ENCODE data around the gene ELOVL5. TPM values are rescaled to one million over a fixed set of nuclear protein-coding genes. Genes with fewer than 3 reads are reported as not detected.

ELOVL5 gene
- polyA plus RNA-seq, 1 of the 3 experiments (the other 2 are of a cell fraction), result 31.9 TPM

GRCh38 chr6:53391170-53391569 lies 42.4 kb upstream of the ELOVL5 start:
- no peak overlapping the region for H2AFZ ChIP-seq (ENCODE audit: low read depth)

GRCh38 chr6:53390010-53390409 lies 41.3 kb upstream of the ELOVL5 start:
- Histone ChIP-seq H4K20me1 (ENCODE audit: insufficient read depth) (no peaks in the 10 kb centered on the region), H3K4me2 (no peak overlapping the region), H3K4me3 (ENCODE audit: low read depth in 2 of 2, low read length in 1 of 2) (no peak overlapping the region), H3K36me3 (replicated peaks in 1 of 2; ENCODE audit: control insufficient read depth in 1 of 2, insufficient read depth in 2 of 2, low read length in 1 of 2) (no peaks in the 10 kb centered on the region), H3K9ac (no peak overlapping the region), H3F3A (replicated peaks; ENCODE audit: insufficient read depth) (no peaks in the 10 kb centered on the region), H3K27ac (ENCODE audit: low read depth in 2 of 2, low read length in 1 of 2) (no peak overlapping the region), H3K4me1 (ENCODE audit: control insufficient read depth in 1 of 2, insufficient read depth in 2 of 2, low read depth in 1 of 2, low read length in 1 of 2) (no peaks in the 10 kb centered on the region), H3K9me2 (no peaks in the 10 kb centered on the region), H2AFZ (ENCODE audit: low read depth) (no peak overlapping the region), H3K27me3 (ENCODE audit: insufficient read depth) (no peaks in the 10 kb centered on the region), H3K9me3 (no peaks in the 10 kb centered on the region), H3K79me2 (ENCODE audit: insufficient read depth) (no peaks in the 10 kb centered on the region)
- no peak for DNase-seq
- WGBS (ENCODE audit: low lambda C conversion rate), result 77% methylated on average over 3 of the region's 3 CpGs
- TF ChIP-seq REST (IDR thresholded peaks at IDR 0.05; ENCODE audit: low read depth, low read length), result no peak
- TF ChIP-seq MAX (IDR thresholded peaks at IDR 0.05; ENCODE audit: low read depth), result no peak
- TF ChIP-seq RCOR1 (IDR thresholded peaks at IDR 0.05; ENCODE audit: low read length), result no peak
- TF ChIP-seq RXRA (IDR thresholded peaks at IDR 0.05; ENCODE audit: borderline replicate concordance, low read depth), result no peak
- TF ChIP-seq PBX3 (IDR thresholded peaks at IDR 0.05), result no peak
- TF ChIP-seq POLR2AphosphoS5 (IDR thresholded peaks at IDR 0.05; ENCODE audit: low read depth, low read length), result no peak
- TF ChIP-seq ELF1 (IDR thresholded peaks at IDR 0.05), result no peak
- TF ChIP-seq SIN3A (IDR thresholded peaks at IDR 0.05; ENCODE audit: borderline replicate concordance, low read depth, low read length), result no peak
- ChIA-PET CTCF (no interaction called here), POLR2A (no interaction called here)

More at GRCh38 chr6:53391170-53391569, 42.4 kb upstream of the ELOVL5 start:
- TF ChIP-seq FOXM1 (IDR thresholded peaks at IDR 0.05; ENCODE audit: low read depth) (no peak), ELF1 (IDR thresholded peaks at IDR 0.05) (no peak), RXRA (IDR thresholded peaks at IDR 0.05; ENCODE audit: borderline replicate concordance, low read depth) (no peak), ZBTB33 (IDR thresholded peaks at IDR 0.05; ENCODE audit: borderline replicate concordance, low read depth) (no peak), MEF2A (IDR thresholded peaks at IDR 0.05; ENCODE audit: borderline replicate concordance, low read depth) (no peak), USF2 (IDR thresholded peaks at IDR 0.05; ENCODE audit: borderline replicate concordance, low read depth, low read length) (no peak), FOSL2 (IDR thresholded peaks at IDR 0.05; ENCODE audit: borderline replicate concordance, low read depth) (no peak), RAD21 (IDR thresholded peaks at IDR 0.05; ENCODE audit: low read length) (no peak), PBX3 (IDR thresholded peaks at IDR 0.05) (no peak)
- Histone ChIP-seq H3K27ac (ENCODE audit: low read depth in 2 of 2, low read length in 1 of 2) (no peak overlapping the region), H3K79me2 (ENCODE audit: insufficient read depth) (no peaks in the 10 kb centered on the region), H3K27me3 (ENCODE audit: insufficient read depth) (no peaks in the 10 kb centered on the region; the same call in 1 of the 2 replicates), H3K4me3 (ENCODE audit: low read depth in 2 of 2, low read length in 1 of 2) (no peak overlapping the region), H3K9me3 (no peaks in the 10 kb centered on the region), H3K4me2 (no peak overlapping the region), H3K9ac (no peak overlapping the region), H3K36me3 (replicated peaks in 1 of 2; ENCODE audit: control insufficient read depth in 1 of 2, insufficient read depth in 2 of 2, low read length in 1 of 2) (no peaks in the 10 kb centered on the region), H4K20me1 (ENCODE audit: insufficient read depth) (no peaks in the 10 kb centered on the region), H3F3A (replicated peaks; ENCODE audit: insufficient read depth) (no peaks in the 10 kb centered on the region), H3K4me1 (ENCODE audit: control insufficient read depth in 1 of 2, insufficient read depth in 2 of 2, low read depth in 1 of 2, low read length in 1 of 2) (no peaks in the 10 kb centered on the region), H3K9me2 (no peaks in the 10 kb centered on the region)
- CTCF ChIA-PET, result interaction anchor here (2.0 kb wide), 1 partner anchor 20 kb away, joined by 6 read pairs; no protein-coding TSS in a partner anchor
- POLR2A ChIA-PET, result no interaction called here
- WGBS (ENCODE audit: low lambda C conversion rate), result 67% methylated on average over 3 of the region's 3 CpGs
- DNase-seq, result no peak

All from SK-N-SH (cell line).